ENCODE results near the gene FBXO31. TPM values are rescaled to one million over a fixed set of nuclear protein-coding genes. Genes with fewer than 3 reads are reported as not detected.

Gene FBXO31
- total and polyA plus RNA-seq, 2 of the 13 experiments (the other 11 are each of a cell fraction or from before 2014, with no cell fraction given) = 92.4 to 101 TPM

DNA sequence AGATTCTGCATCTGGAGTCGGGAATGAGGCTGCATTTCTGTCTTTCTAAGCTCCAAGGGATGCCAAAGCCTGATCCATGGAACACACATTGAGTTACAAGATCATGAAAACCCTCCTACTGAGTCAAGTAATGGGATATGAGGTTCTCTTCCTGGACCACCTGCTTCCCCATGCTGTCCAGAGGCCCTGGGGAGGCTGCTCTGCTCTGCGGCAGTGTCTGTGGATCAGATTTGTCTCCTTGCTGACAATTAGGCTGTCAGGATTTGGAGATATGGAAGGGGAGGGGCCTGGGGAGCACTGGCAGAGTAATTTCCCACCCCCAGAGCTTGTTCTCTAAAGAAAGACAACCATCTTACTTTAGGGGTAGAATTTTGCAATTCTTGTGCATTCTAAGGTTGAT, 99.4 kb downstream of the FBXO31 start:
- FAIRE-seq = no peak
- no peak for ATAC-seq
- no TSS peak for BruUV-seq (replicated peaks)

More for the DNA sequence above, 99.4 kb downstream of the FBXO31 start:
- H3K36me3 ChIP-seq (replicated peaks in 1 of 2; ENCODE audit: control insufficient read depth in 1 of 2, insufficient read depth in 2 of 2, low read length in 2 of 2) = no peaks in the 10 kb centered on the region
- no peaks in the 10 kb centered on the region for H3K79me2 ChIP-seq (ENCODE audit: insufficient read depth, low read length)
- TF ChIP-seq, protein P1, sequence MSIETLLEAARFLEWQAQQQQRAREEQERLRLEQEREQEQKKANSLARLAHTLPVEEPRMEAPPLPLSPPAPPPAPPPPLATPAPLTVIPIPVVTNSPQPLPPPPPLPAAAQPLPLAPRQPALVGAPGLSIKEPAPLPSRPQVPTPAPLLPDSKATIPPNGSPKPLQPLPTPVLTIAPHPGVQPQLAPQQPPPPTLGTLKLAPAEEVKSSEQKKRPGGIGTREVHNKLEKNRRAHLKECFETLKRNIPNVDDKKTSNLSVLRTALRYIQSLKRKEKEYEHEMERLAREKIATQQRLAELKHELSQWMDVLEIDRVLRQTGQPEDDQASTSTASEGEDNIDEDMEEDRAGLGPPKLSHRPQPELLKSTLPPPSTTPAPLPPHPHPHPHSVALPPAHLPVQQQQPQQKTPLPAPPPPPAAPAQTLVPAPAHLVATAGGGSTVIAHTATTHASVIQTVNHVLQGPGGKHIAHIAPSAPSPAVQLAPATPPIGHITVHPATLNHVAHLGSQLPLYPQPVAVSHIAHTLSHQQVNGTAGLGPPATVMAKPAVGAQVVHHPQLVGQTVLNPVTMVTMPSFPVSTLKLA (IDR thresholded peaks at IDR 0.05) = no peak
- TF ChIP-seq, protein P2, sequence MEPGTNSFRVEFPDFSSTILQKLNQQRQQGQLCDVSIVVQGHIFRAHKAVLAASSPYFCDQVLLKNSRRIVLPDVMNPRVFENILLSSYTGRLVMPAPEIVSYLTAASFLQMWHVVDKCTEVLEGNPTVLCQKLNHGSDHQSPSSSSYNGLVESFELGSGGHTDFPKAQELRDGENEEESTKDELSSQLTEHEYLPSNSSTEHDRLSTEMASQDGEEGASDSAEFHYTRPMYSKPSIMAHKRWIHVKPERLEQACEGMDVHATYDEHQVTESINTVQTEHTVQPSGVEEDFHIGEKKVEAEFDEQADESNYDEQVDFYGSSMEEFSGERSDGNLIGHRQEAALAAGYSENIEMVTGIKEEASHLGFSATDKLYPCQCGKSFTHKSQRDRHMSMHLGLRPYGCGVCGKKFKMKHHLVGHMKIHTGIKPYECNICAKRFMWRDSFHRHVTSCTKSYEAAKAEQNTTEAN (CRISPR knock-in tag; conservative IDR thresholded peaks at IDR 0.05) = no peak
- TF ChIP-seq TP53 (CRISPR knock-in tag; conservative IDR thresholded peaks at IDR 0.05) = no peak
- no peak for TF ChIP-seq JUND (CRISPR knock-in tag; IDR thresholded peaks at IDR 0.05)
- TF ChIP-seq, protein P3, sequence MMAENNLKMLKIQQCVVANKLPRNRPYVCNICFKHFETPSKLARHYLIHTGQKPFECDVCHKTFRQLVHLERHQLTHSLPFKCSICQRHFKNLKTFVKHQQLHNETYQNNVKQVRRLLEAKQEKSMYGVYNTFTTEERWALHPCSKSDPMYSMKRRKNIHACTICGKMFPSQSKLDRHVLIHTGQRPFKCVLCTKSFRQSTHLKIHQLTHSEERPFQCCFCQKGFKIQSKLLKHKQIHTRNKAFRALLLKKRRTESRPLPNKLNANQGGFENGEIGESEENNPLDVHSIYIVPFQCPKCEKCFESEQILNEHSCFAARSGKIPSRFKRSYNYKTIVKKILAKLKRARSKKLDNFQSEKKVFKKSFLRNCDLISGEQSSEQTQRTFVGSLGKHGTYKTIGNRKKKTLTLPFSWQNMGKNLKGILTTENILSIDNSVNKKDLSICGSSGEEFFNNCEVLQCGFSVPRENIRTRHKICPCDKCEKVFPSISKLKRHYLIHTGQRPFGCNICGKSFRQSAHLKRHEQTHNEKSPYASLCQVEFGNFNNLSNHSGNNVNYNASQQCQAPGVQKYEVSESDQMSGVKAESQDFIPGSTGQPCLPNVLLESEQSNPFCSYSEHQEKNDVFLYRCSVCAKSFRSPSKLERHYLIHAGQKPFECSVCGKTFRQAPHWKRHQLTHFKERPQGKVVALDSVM (CRISPR knock-in tag; IDR thresholded peaks at IDR 0.05) = no peak
- TF ChIP-seq ZNF720 (CRISPR knock-in tag; IDR thresholded peaks at IDR 0.05) = no peak
- TF ChIP-seq ZSCAN25 (CRISPR knock-in tag; IDR thresholded peaks at IDR 0.05) = no peak
- TF ChIP-seq NONO (IDR thresholded peaks at IDR 0.05) = no peak
- no peak for TF ChIP-seq NONO (CRISPR knock-in tag; conservative IDR thresholded peaks at IDR 0.05)
- no peak for TF ChIP-seq POGZ (CRISPR knock-in tag; IDR thresholded peaks at IDR 0.05)
- TF ChIP-seq, protein P4, sequence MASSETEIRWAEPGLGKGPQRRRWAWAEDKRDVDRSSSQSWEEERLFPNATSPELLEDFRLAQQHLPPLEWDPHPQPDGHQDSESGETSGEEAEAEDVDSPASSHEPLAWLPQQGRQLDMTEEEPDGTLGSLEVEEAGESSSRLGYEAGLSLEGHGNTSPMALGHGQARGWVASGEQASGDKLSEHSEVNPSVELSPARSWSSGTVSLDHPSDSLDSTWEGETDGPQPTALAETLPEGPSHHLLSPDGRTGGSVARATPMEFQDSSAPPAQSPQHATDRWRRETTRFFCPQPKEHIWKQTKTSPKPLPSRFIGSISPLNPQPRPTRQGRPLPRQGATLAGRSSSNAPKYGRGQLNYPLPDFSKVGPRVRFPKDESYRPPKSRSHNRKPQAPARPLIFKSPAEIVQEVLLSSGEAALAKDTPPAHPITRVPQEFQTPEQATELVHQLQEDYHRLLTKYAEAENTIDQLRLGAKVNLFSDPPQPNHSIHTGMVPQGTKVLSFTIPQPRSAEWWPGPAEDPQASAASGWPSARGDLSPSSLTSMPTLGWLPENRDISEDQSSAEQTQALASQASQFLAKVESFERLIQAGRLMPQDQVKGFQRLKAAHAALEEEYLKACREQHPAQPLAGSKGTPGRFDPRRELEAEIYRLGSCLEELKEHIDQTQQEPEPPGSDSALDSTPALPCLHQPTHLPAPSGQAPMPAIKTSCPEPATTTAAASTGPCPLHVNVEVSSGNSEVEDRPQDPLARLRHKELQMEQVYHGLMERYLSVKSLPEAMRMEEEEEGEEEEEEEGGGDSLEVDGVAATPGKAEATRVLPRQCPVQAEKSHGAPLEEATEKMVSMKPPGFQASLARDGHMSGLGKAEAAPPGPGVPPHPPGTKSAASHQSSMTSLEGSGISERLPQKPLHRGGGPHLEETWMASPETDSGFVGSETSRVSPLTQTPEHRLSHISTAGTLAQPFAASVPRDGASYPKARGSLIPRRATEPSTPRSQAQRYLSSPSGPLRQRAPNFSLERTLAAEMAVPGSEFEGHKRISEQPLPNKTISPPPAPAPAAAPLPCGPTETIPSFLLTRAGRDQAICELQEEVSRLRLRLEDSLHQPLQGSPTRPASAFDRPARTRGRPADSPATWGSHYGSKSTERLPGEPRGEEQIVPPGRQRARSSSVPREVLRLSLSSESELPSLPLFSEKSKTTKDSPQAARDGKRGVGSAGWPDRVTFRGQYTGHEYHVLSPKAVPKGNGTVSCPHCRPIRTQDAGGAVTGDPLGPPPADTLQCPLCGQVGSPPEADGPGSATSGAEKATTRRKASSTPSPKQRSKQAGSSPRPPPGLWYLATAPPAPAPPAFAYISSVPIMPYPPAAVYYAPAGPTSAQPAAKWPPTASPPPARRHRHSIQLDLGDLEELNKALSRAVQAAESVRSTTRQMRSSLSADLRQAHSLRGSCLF (CRISPR knock-in tag; IDR thresholded peaks at IDR 0.05; ENCODE audit: borderline replicate concordance) = no peak
- TF ChIP-seq PHF5A (CRISPR knock-in tag; IDR thresholded peaks at IDR 0.05; ENCODE audit: low read depth, unreplicated experiment) = no peak
- no peak for TF ChIP-seq ZSCAN9 (CRISPR knock-in tag; IDR thresholded peaks at IDR 0.05; ENCODE audit: borderline replicate concordance)
- intact Hi-C loops (cut with micrococcal nuclease; ENCODE audit: unreplicated experiment) = no loop called here
- H3K4me2 ChIP-seq (ENCODE audit: low read depth, low read length) = no peak overlapping the region
- no peak overlapping the region for H2AFZ ChIP-seq (ENCODE audit: low read length)
- in situ Hi-C loops (cut with HindIII; ENCODE audit: extremely low pct_ligation_motif_present, low pct_unique_long_range_greater_than_20kb) = no loop called here
- no peaks in the 10 kb centered on the region for H4K20me1 ChIP-seq (ENCODE audit: insufficient read depth, low read length)
- H3K9me3 ChIP-seq (ENCODE audit: low read length) = no peaks in the 10 kb centered on the region
- 90% methylated on average over 2 of the region's 2 CpGs for WGBS (ENCODE audit: low lambda C conversion rate)
- no peak overlapping the region for H3K27ac ChIP-seq (ENCODE audit: extremely low read length, insufficient read depth, low read length)
- no peak overlapping the region for H3K9ac ChIP-seq (ENCODE audit: insufficient read depth, low read depth, low read length)
- H3K4me3 ChIP-seq (replicated peaks in 1 of 3; ENCODE audit: insufficient read depth in 1 of 3, low read depth in 2 of 3, low read length in 3 of 3) = no peak overlapping the region
- POLR2A ChIA-PET = no interaction called here
- no peaks in the 10 kb centered on the region for H3K4me1 ChIP-seq (ENCODE audit: insufficient read depth, low read length)
- no peak for DNase-seq (ENCODE audit: low spot score)
- no peaks in the 10 kb centered on the region for H3K27me3 ChIP-seq (ENCODE audit: control insufficient read depth in 1 of 2, insufficient read depth in 2 of 2, low read length in 2 of 2)
- CTCF ChIA-PET (ENCODE audit: low intra/inter-chr PET ratio, low total read pairs) = no interaction called here

All from HepG2 (cell line).